Erythroblast (primary cell): ENCODE measurements around the gene FAM110A.

Source experiments
- GATA1 ChIP-seq: IDR thresholded peaks from 2 replicates; pipeline ENCODE4 v1.6.1; 2011; ENCODE audit warnings: low read depth, mild to moderate bottlenecking, control low read depth, low read length, moderate library complexity
- POLR2A ChIP-seq: IDR thresholded peaks from 2 replicates; pipeline ENCODE4 v1.6.1; 2011; ENCODE audit warnings: mild to moderate bottlenecking, low read length

- peak; percentile 78 for TF ChIP-seq POLR2A
- no peak for TF ChIP-seq GATA1
Measured at GRCh38 chr20:833450-834150, at the start of gene FAM110A.
